Smooth muscle cell (in vitro differentiated cells): ENCODE measurements around the gene ZNF407. TPM values are rescaled to one million over a fixed set of nuclear protein-coding genes. Genes with fewer than 3 reads are reported as not detected.

Experiments used
- DNase-seq: peaks from one replicate; lab custom pipeline; 2025; ENCODE audit not compliant: unreplicated experiment; lab: John Stamatoyannopoulos, UW
- H2AFZ ChIP-seq: fragments of 200-600 bp; sonication (generic); 2 replicates; pipeline ENCODE4 v1.6.0; 2016; ENCODE audit warnings: antibody characterized with exemption, low read depth, mild to moderate bottlenecking
- H3F3A ChIP-seq: fragments of 200-600 bp; sonication (generic); 2 replicates; pipeline ENCODE4 v1.6.0; 2017; ENCODE audit warnings: antibody characterized with exemption, low read depth
- H3K27ac ChIP-seq: fragments of 200-600 bp; sonication (generic); 2 replicates; pipeline ENCODE4 v1.5.1; 2016; ENCODE audit warnings: low read depth, mild to moderate bottlenecking
- H3K27me3 ChIP-seq: fragments of 200-600 bp; sonication (generic); 2 replicates; pipeline ENCODE4 v1.6.1; 2016; ENCODE audit warnings: low read depth, mild to moderate bottlenecking
- H3K36me3 ChIP-seq: fragments of 200-600 bp; sonication (generic); 2 replicates; pipeline ENCODE4 v1.5.1; 2016; ENCODE audit warnings: low read depth
- H3K4me1 ChIP-seq: fragments of 200-600 bp; sonication (generic); 2 replicates; pipeline ENCODE4 v1.5.1; 2016; ENCODE audit warnings: low read depth
- H3K4me2 ChIP-seq: fragments of 200-600 bp; sonication (generic); 2 replicates; pipeline ENCODE4 v1.6.0; 2016; ENCODE audit warnings: mild to moderate bottlenecking
- H3K4me3 ChIP-seq: fragments of 200-600 bp; sonication (generic); 2 replicates; pipeline ENCODE4 v1.5.1; 2016; ENCODE audit warnings: mild to moderate bottlenecking
- H3K79me2 ChIP-seq: fragments of 200-600 bp; sonication (generic); 2 replicates; pipeline ENCODE4 v1.6.0; 2016; ENCODE audit warnings: low read depth, mild to moderate bottlenecking
- H3K9ac ChIP-seq: fragments of 200-600 bp; sonication (generic); 2 replicates; pipeline ENCODE4 v1.6.0; 2016; ENCODE audit warnings: low read depth
- H3K9me3 ChIP-seq: fragments of 200-600 bp; sonication (generic); replicated peaks from 2 replicates; pipeline ENCODE4 v1.5.1; 2016; ENCODE audit warnings: low read depth
- H4K20me1 ChIP-seq: fragments of 200-600 bp; sonication (generic); 2 replicates; pipeline ENCODE4 v1.6.0; 2016; ENCODE audit warnings: low read depth
- WGBS: methylation state at CpG from one replicate; pipeline ENCODE4 v1.1.7; 2016; ENCODE audit warnings: low lambda C conversion rate; 5-methylcytosine and 5-hydroxymethylcytosine counted together
- polyA plus RNA-seq: library from polyadenylated mRNA; unstranded; fragments of >200 nt; fragmentation: Nextera tagmentation; extraction: Ambion mirVana; gene quantifications from 2 replicates; pipeline ENCODE4 v1.2.1, GENCODE V29; 2016
- total RNA-seq: library from RNA; depleted of rRNA; stranded (reverse); fragments of >200 nt; gene quantifications from 2 replicates; pipeline ENCODE4 v1.2.3, GENCODE V29; 2014
- TF ChIP-seq, protein P1 (sequence below): fragments of 200-600 bp; sonication (generic); IDR thresholded peaks from 2 replicates; pipeline ENCODE4 v1.5.1; 2017; ENCODE audit warnings: borderline replicate concordance, mild to moderate bottlenecking, antibody characterized with exemption; ENCODE audit not compliant: insufficient read depth, poor library complexity, severe bottlenecking

The ZNF407 gene
- total and polyA plus RNA-seq, 2 experiments from 2014 or later, result 4.5 to 11.5 TPM

DNA sequence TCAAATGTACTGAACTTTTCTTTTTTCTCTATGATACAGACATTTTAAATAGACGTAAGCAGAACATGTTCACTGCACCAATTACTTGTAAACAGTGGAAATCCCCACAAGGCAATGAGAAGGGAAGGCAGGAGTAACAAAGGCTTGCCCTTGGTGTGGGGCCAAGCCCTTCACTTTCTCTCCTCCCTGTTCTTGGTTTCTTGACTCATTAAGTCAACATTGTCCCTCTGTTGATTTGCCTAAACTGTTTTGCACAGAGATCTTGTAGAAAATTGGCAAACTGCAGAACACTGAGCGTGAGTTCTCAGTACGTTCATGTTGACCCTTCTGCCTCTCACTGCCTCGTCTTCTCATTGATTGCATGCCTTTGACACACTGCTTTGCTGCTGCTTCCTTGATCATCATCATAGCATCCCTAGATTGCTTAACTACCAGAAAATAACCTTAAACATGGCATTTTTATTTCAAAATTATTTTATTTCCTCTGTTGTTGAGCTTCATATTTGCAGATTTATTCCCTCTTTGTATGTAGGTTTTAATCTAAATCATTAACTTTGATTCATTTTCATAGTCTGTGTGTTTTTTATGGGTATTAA lies 353.6 kb downstream of the ZNF407 start:
- Histone ChIP-seq H3K4me3 (no peak overlapping the region), H3K4me2 (no peak overlapping the region)
- 75% methylated on average over 4 of the region's 4 CpGs for WGBS

DNA sequence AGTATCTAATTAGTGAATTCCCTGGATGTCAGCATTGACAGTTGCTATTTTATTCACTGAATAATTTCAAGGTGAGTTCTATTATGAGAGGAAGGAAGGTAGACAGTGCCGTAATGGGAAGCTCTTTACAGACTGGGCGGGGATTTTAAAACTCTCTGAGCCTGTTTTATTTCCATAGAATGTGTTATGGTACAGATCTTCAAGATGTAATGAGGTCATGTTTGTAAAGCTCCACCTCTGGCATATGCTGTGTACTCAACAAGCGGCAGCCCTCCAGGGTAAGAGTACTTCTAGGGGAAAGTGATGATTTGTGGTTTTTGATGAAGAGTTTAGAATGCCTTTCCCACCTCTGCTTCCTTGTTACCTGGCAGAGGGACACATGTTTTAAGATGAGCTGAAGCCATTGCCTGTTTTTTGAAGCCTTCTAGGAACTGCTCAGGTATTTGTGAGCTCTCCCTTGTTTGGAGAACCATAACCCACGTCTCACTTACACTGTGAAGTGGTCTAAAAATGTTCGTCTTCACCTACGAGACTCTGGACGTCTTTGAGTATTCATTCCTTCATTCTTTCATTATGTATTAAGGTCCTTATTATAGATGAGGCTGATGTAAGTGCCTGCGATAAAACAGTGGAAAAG lies 360.0 kb downstream of the ZNF407 start:
- no peaks in the 10 kb centered on the region for H3K9me3 ChIP-seq
- 90% methylated on average over 8 of the region's 8 CpGs for WGBS
- H3K27me3 ChIP-seq, result no peaks in the 10 kb centered on the region
- no peak overlapping the region for H2AFZ ChIP-seq
- DNase-seq, result no peak
- H4K20me1 ChIP-seq, result no peaks in the 10 kb centered on the region
- no peaks in the 10 kb centered on the region for H3K4me1 ChIP-seq
- no peaks in the 10 kb centered on the region for H3K36me3 ChIP-seq
- TF ChIP-seq, protein P1, sequence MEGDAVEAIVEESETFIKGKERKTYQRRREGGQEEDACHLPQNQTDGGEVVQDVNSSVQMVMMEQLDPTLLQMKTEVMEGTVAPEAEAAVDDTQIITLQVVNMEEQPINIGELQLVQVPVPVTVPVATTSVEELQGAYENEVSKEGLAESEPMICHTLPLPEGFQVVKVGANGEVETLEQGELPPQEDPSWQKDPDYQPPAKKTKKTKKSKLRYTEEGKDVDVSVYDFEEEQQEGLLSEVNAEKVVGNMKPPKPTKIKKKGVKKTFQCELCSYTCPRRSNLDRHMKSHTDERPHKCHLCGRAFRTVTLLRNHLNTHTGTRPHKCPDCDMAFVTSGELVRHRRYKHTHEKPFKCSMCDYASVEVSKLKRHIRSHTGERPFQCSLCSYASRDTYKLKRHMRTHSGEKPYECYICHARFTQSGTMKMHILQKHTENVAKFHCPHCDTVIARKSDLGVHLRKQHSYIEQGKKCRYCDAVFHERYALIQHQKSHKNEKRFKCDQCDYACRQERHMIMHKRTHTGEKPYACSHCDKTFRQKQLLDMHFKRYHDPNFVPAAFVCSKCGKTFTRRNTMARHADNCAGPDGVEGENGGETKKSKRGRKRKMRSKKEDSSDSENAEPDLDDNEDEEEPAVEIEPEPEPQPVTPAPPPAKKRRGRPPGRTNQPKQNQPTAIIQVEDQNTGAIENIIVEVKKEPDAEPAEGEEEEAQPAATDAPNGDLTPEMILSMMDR, result no peak
- no peaks in the 10 kb centered on the region for H3K79me2 ChIP-seq
- no peak overlapping the region for H3K27ac ChIP-seq
- no peak overlapping the region for H3K9ac ChIP-seq
- H3K4me3 ChIP-seq, result no peak overlapping the region
- no peaks in the 10 kb centered on the region for H3F3A ChIP-seq
- H3K4me2 ChIP-seq, result no peak overlapping the region

More for the DNA sequence above, 353.6 kb downstream of the ZNF407 start:
- Histone ChIP-seq H2AFZ (no peak overlapping the region), H3K9ac (no peak overlapping the region), H3K27me3 (no peaks in the 10 kb centered on the region), H4K20me1 (no peaks in the 10 kb centered on the region), H3F3A (no peaks in the 10 kb centered on the region), H3K79me2 (no peaks in the 10 kb centered on the region), H3K9me3 (no peaks in the 10 kb centered on the region), H3K36me3 (no peaks in the 10 kb centered on the region), H3K27ac (no peak overlapping the region), H3K4me1 (peaks cover 15% of the 10 kb centered on the region)
- TF ChIP-seq, protein P1, result no peak
- no peak for DNase-seq

DNA sequence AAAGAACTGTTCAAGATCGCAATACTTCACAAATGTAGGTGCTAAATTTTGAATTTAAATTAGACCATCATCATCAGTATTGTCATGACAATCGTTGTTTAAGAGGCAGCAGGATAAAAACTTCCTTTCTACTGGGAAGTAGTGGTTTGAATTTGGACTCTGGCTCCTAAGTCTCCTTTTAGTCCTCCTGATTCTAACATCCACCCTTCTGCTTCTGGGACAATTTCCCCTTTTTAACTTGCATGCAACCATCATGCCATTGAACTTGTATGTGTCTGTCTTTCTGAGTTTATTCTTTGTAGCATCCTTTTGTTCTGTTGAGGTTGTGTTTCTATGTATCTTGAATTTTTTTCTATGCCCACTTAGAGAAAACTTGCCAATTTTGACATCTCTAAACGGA lies 361.5 kb downstream of the ZNF407 start:
- H3K36me3 ChIP-seq, result no peaks in the 10 kb centered on the region
- no peak overlapping the region for H3K9ac ChIP-seq
- 96% methylated on average over 3 of the region's 3 CpGs for WGBS
- H3K27me3 ChIP-seq, result no peaks in the 10 kb centered on the region
- no peak overlapping the region for H2AFZ ChIP-seq
- H3K9me3 ChIP-seq, result no peaks in the 10 kb centered on the region
- H3K27ac ChIP-seq, result no peak overlapping the region
- H4K20me1 ChIP-seq, result no peaks in the 10 kb centered on the region
- TF ChIP-seq, protein P1, result no peak
- no peak overlapping the region for H3K4me3 ChIP-seq
- H3K79me2 ChIP-seq, result no peaks in the 10 kb centered on the region
- no peak overlapping the region for H3K4me2 ChIP-seq
- H3K4me1 ChIP-seq, result no peaks in the 10 kb centered on the region
- H3F3A ChIP-seq, result no peaks in the 10 kb centered on the region
- DNase-seq, result no peak

DNA sequence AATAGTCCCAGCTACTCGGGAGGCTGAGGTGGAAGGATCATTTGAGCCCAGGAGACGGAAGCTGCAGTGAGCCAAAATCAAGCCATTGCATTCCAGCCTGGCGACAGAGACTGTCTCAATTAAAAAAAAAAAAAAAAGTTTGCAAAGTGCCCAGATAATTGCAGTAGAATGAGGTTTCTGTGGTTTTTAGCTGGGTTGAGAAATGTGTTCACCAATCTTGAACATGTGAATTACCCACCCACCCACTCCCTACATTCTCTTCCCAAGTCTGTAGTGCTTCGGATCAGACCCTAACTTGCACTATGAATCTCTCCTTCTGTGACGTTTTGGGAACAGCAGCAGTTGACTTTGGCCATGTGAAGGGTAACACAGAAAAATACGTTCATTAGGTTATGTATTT lies 363.9 kb downstream of the ZNF407 start:
- no peak for DNase-seq
- 78% methylated on average over 6 of the region's 6 CpGs for WGBS

More for the DNA sequence above, 363.9 kb downstream of the ZNF407 start:
- no peaks in the 10 kb centered on the region for H3K27me3 ChIP-seq
- no peaks in the 10 kb centered on the region for H3F3A ChIP-seq
- no peak overlapping the region for H3K27ac ChIP-seq
- no peaks in the 10 kb centered on the region for H3K36me3 ChIP-seq
- no peak overlapping the region for H3K9ac ChIP-seq
- H4K20me1 ChIP-seq, result no peaks in the 10 kb centered on the region
- TF ChIP-seq, protein P1, result no peak
- H3K4me1 ChIP-seq, result no peaks in the 10 kb centered on the region
- no peak overlapping the region for H2AFZ ChIP-seq
- no peak overlapping the region for H3K4me2 ChIP-seq
- H3K4me3 ChIP-seq, result no peak overlapping the region
- H3K79me2 ChIP-seq, result no peaks in the 10 kb centered on the region
- H3K9me3 ChIP-seq, result peaks cover 11% of the 10 kb centered on the region
